H1 (cell line): ENCODE data around the gene SCG5. TPM values are rescaled to one million over a fixed set of nuclear protein-coding genes. Genes with fewer than 3 reads are reported as not detected.

Experiments
- CTCF ChIA-PET: fragments of 300-600 bp; sonication (Branson Sonifier 250); formaldehyde crosslinking; loops from one replicate; lab custom pipeline; 2021; ENCODE audit not compliant: partially characterized antibody; lab: Charles Lee
- POLR2A ChIA-PET: fragments of 300-600 bp; sonication (Branson Sonifier 250); formaldehyde crosslinking; loops from one replicate; lab custom pipeline; 2021; ENCODE audit warnings: inconsistent platforms; ENCODE audit not compliant: partially characterized antibody; lab: Charles Lee
- DNase-seq, 2 experiments: peaks; one replicate each; pipeline versions ENCODE4 v3.0.0 to v3.0.0-alpha.2; 2010 to 2022; ENCODE audit warnings: low spot score in 2 of 2, low read depth in 1 of 2, mixed read lengths in 1 of 2
- FAIRE-seq: peaks from 2 replicates; lab custom pipeline; 2011; peaks lifted over from hg19 to GRCh38; lab: Jason Lieb, UNC
- H2AFZ ChIP-seq: 2 replicates; pipeline ENCODE4 v1.8.1; 2012; ENCODE audit warnings: low read length, inconsistent platforms
- H2AK5ac ChIP-seq: 2 replicates; pipeline ENCODE4 v1.6.1; 2013; ENCODE audit warnings: low read depth, low read length
- H2BK120ac ChIP-seq: replicated peaks from 2 replicates; pipeline ENCODE3; 2013; ENCODE audit warnings: low read depth, low read length, inconsistent platforms
- H2BK12ac ChIP-seq: 2 replicates; pipeline ENCODE4 v1.6.1; 2013; ENCODE audit warnings: low read depth, low read length
- H2BK15ac ChIP-seq: 2 replicates; pipeline ENCODE4 v1.6.1; 2013; ENCODE audit warnings: low read length
- H2BK20ac ChIP-seq: 2 replicates; pipeline ENCODE4 v1.6.1; 2013; ENCODE audit warnings: low read length
- H2BK5ac ChIP-seq: 2 replicates; pipeline ENCODE4 v1.6.1; 2013; ENCODE audit warnings: low read depth, low read length
- H3K14ac ChIP-seq: 2 replicates; pipeline ENCODE4 v1.6.1; 2013; ENCODE audit warnings: inconsistent platforms; ENCODE audit not compliant: insufficient read length
- H3K18ac ChIP-seq: 2 replicates; pipeline ENCODE4 v1.6.1; 2013; ENCODE audit warnings: low read length; ENCODE audit errors: extremely low read depth
- H3K23ac ChIP-seq: 2 replicates; pipeline ENCODE4 v1.6.1; 2013; ENCODE audit warnings: inconsistent platforms; ENCODE audit not compliant: insufficient read length
- H3K23me2 ChIP-seq: 2 replicates; pipeline ENCODE4 v1.6.1; 2013; ENCODE audit warnings: low read depth, low read length
- H3K27ac ChIP-seq: 2 replicates; pipeline ENCODE4 v1.6.1; 2011; ENCODE audit warnings: low read depth, low read length, inconsistent platforms
- H3K27me3 ChIP-seq, 4 experiments: replicated peaks in 1 of 4; 1 replicate in 1 of 4; 2 replicates in 3 of 4; pipeline versions ENCODE4 v1.6.1 to v1.8.1; 2011 to 2013; ENCODE audit warnings: low read length in 3 of 4, mild to moderate bottlenecking in 3 of 4, inconsistent platforms in 2 of 4, mixed read lengths in 2 of 4, moderate library complexity in 1 of 4; ENCODE audit not compliant: control insufficient read depth in 3 of 4, insufficient read depth in 3 of 4; ENCODE audit errors: extremely low read depth in 1 of 4
- H3K36me3 ChIP-seq, 4 experiments: 2 replicates each; pipeline versions ENCODE4 v1.6.1 to v1.8.1; 2011 to 2013; ENCODE audit warnings: mild to moderate bottlenecking in 4 of 4, low read length in 3 of 4, moderate library complexity in 2 of 4, control low read depth in 1 of 4, inconsistent platforms in 1 of 4; ENCODE audit not compliant: insufficient read depth in 4 of 4, control insufficient read depth in 2 of 4
- H3K4ac ChIP-seq: replicated peaks from 2 replicates; pipeline ENCODE3; 2013; ENCODE audit warnings: low read length, low read depth, mixed read lengths, inconsistent platforms; ENCODE audit not compliant: insufficient read length
- H3K4me1 ChIP-seq, 4 experiments: replicated peaks in 1 of 4; 1 replicate in 1 of 4; 2 replicates in 3 of 4; pipeline versions ENCODE4 v1.6.1 to v1.8.1; 2011 to 2013; ENCODE audit warnings: low read length in 3 of 4, inconsistent platforms in 2 of 4, mixed read lengths in 1 of 4; ENCODE audit not compliant: insufficient read depth in 4 of 4, control insufficient read depth in 3 of 4
- H3K4me2 ChIP-seq, 2 experiments: 2 replicates each; pipeline versions ENCODE4 v1.6.1 to v1.8.1; 2011 to 2013; ENCODE audit warnings: low read depth in 2 of 2, low read length in 2 of 2, control low read depth in 1 of 2, inconsistent platforms in 1 of 2, mild to moderate bottlenecking in 1 of 2; ENCODE audit not compliant: insufficient read depth in 1 of 2
- H3K4me3 ChIP-seq, 4 experiments: fragments of 200-600, 300-600 bp in 1 of 4; sonication (generic), shearing (Covaris generic), sonication (Bioruptor Twin) in 1 of 4; 2 replicates each; pipeline versions ENCODE4 v1.5.1 to v1.8.1; 2011 to 2016; ENCODE audit warnings: low read length in 4 of 4, low read depth in 3 of 4, control low read depth in 2 of 4, inconsistent platforms in 2 of 4, mild to moderate bottlenecking in 2 of 4, mixed read lengths in 1 of 4, moderate library complexity in 1 of 4; ENCODE audit not compliant: insufficient read depth in 2 of 4; ENCODE audit errors: extremely low read depth in 1 of 4
- H3K56ac ChIP-seq: replicated peaks from 2 replicates; pipeline ENCODE3; 2013; ENCODE audit warnings: low read depth, mild to moderate bottlenecking, mixed read lengths, low read length, inconsistent platforms; ENCODE audit not compliant: insufficient read length
- H3K79me1 ChIP-seq: 2 replicates; pipeline ENCODE4 v1.6.1; 2013; ENCODE audit warnings: low read depth, low read length, control low read depth
- H3K79me2 ChIP-seq, 2 experiments: 2 replicates each; pipeline versions ENCODE4 v1.6.1 to v1.8.1; 2012 to 2013; ENCODE audit warnings: low read length in 2 of 2, mild to moderate bottlenecking in 2 of 2, inconsistent platforms in 1 of 2; ENCODE audit not compliant: insufficient read depth in 2 of 2, control insufficient read depth in 1 of 2
- H3K9ac ChIP-seq, 4 experiments: replicated peaks in 1 of 4; 1 replicate in 1 of 4; 2 replicates in 3 of 4; pipeline versions ENCODE4 v1.6.1 to v1.8.1; 2011 to 2013; ENCODE audit warnings: low read depth in 3 of 4, low read length in 3 of 4, control low read depth in 2 of 4, mild to moderate bottlenecking in 2 of 4, moderate library complexity in 2 of 4, inconsistent platforms in 1 of 4; ENCODE audit errors: extremely low read depth in 1 of 4
- H3K9me3 ChIP-seq, 2 experiments: 2 replicates each; pipeline versions ENCODE4 v1.6.1 to v1.8.1; 2012 to 2013; ENCODE audit warnings: mild to moderate bottlenecking in 2 of 2, moderate library complexity in 2 of 2, control low read depth in 1 of 2, inconsistent platforms in 1 of 2, low read depth in 1 of 2, low read length in 1 of 2, mixed read lengths in 1 of 2; ENCODE audit not compliant: insufficient read depth in 2 of 2
- H4K20me1 ChIP-seq, 2 experiments: replicated peaks in 1 of 2; 2 replicates each; pipeline versions ENCODE3 to v1.8.1; 2011 to 2013; ENCODE audit warnings: inconsistent platforms in 2 of 2, low read length in 2 of 2, mild to moderate bottlenecking in 1 of 2; ENCODE audit not compliant: insufficient read depth in 2 of 2, control insufficient read depth in 1 of 2
- H4K5ac ChIP-seq: 2 replicates; pipeline ENCODE4 v1.6.1; 2013; ENCODE audit warnings: low read length, low read depth, mixed read lengths, inconsistent platforms; ENCODE audit not compliant: insufficient read length
- H4K8ac ChIP-seq: 2 replicates; pipeline ENCODE4 v1.8.0; 2013; ENCODE audit warnings: mild to moderate bottlenecking, moderate library complexity, low read length, inconsistent platforms; ENCODE audit not compliant: insufficient read depth; ENCODE audit errors: extremely low read depth
- H4K91ac ChIP-seq: replicated peaks from 2 replicates; pipeline ENCODE3; 2013; ENCODE audit warnings: low read length, mixed read lengths, inconsistent platforms; ENCODE audit not compliant: insufficient read length
- ATF2 ChIP-seq: IDR thresholded peaks from 2 replicates; pipeline ENCODE4 v1.6.1; 2012; ENCODE audit warnings: low read length, inconsistent platforms
- EP300 ChIP-seq, 2 experiments: IDR thresholded peaks; 1 replicate in 1 of 2; 2 replicates in 1 of 2; pipeline ENCODE4 v1.6.1; 2011 to 2012; ENCODE audit warnings: low read depth in 2 of 2, low read length in 2 of 2, mild to moderate bottlenecking in 2 of 2, borderline replicate concordance in 1 of 2, inconsistent platforms in 1 of 2, moderate library complexity in 1 of 2
- KDM1A ChIP-seq: fragments of 200-600, 300-600 bp; sonication (generic); IDR thresholded peaks from 2 replicates; pipeline ENCODE4 v1.7.1; 2016; ENCODE audit warnings: mild to moderate bottlenecking, low read length, borderline replicate concordance
- POLR2A ChIP-seq, 2 experiments: IDR thresholded peaks; 1 replicate in 1 of 2; 2 replicates in 1 of 2; pipeline ENCODE4 v1.6.1; 2011; ENCODE audit warnings: low read depth in 2 of 2, low read length in 2 of 2, mild to moderate bottlenecking in 2 of 2; ENCODE audit errors: control extremely low read depth in 1 of 2
- SAP30 ChIP-seq: fragments of 300-600 bp; sonication (generic); IDR thresholded peaks from 2 replicates; pipeline ENCODE4 v1.7.1; 2012; ENCODE audit warnings: low read length, moderate library complexity, mild to moderate bottlenecking, inconsistent platforms; ENCODE audit not compliant: insufficient read depth, insufficient replicate concordance
- SP1 ChIP-seq: IDR thresholded peaks from 2 replicates; pipeline ENCODE4 v1.6.1; 2011; ENCODE audit warnings: low read depth, low read length
- SRF ChIP-seq: IDR thresholded peaks from 2 replicates; pipeline ENCODE4 v1.6.1; 2011; ENCODE audit warnings: mild to moderate bottlenecking, low read depth, low read length, moderate library complexity
- TAF7 ChIP-seq: optimal IDR thresholded peaks from 2 replicates; pipeline ENCODE3; 2011; ENCODE audit warnings: low read depth, mild to moderate bottlenecking, inconsistent platforms, low read length, moderate library complexity, borderline replicate concordance
- TBP ChIP-seq: IDR thresholded peaks from 2 replicates; pipeline ENCODE4 v1.6.1; 2011; ENCODE audit warnings: low read depth, low read length, improper control_type of control experiment
- YY1 ChIP-seq: IDR thresholded peaks from 2 replicates; pipeline ENCODE4 v1.6.1; 2011; ENCODE audit warnings: low read depth, mild to moderate bottlenecking, low read length
- WGBS, 2 experiments: shearing (Covaris generic) in 1 of 2; methylation state at CpG; one replicate each; pipeline versions ENCODE4 v1.1.6 to v1.1.7; 2013 to 2015; ENCODE audit warnings: low lambda C conversion rate in 2 of 2, mixed read lengths in 2 of 2, inconsistent platforms in 1 of 2, low coverage in 1 of 2, missing lambda C conversion rate in 1 of 2; ENCODE audit not compliant: insufficient replicate concordance in 2 of 2, insufficient coverage in 1 of 2, insufficient read length in 1 of 2; ENCODE audit errors: extremely low coverage in 1 of 2, missing lambda C conversion rate in 1 of 2; 5-methylcytosine and 5-hydroxymethylcytosine counted together
- polyA plus RNA-seq, 7 experiments: library from polyadenylated mRNA; depleted of rRNA in 3 of 7; stranded (reverse) in 5 of 7; unstranded in 2 of 7; fragments of >200 nt in 5 of 7; fragments of 200-250 nt in 2 of 7; gene quantifications; 1 replicate in 5 of 7; 2 replicates in 1 of 7; 4 replicates in 1 of 7; pipeline versions ENCODE4 v1.2.1 to v1.2.3, GENCODE V29; 2011 to 2013; ENCODE audit warnings: missing spikeins in 2 of 7, mixed read lengths in 2 of 7
- total RNA-seq: library from RNA; stranded (reverse); fragmentation: NEBNext Ultra II Directional; extraction: Animal tissue kit (Norgen Biotek cat#: 25700); gene quantifications from 2 replicates; pipeline ENCODE4 v1.2.1, GENCODE V29; 2021
- TF ChIP-seq, protein P1 (sequence below): IDR thresholded peaks from 2 replicates; pipeline ENCODE4 v1.6.1; 2011; ENCODE audit warnings: low read depth, mild to moderate bottlenecking, low read length; ENCODE audit not compliant: insufficient read depth
- TF ChIP-seq, protein P2 (sequence below): IDR thresholded peaks from 2 replicates; pipeline ENCODE4 v1.6.1; 2012; ENCODE audit warnings: inconsistent platforms

The SCG5 gene
- total and polyA plus RNA-seq, 2 of the 8 experiments (the other 6 are each of a cell fraction or from before 2014, with no cell fraction given): 18.7 to 19.9 TPM

- H3K36me3 ChIP-seq: peaks cover 13 to 67% (median 35%) of the 10 kb centered on the region in 4 experiments
- no peaks in the 10 kb centered on the region for H3K9me3 ChIP-seq
- WGBS, 2 experiments: 93% methylated on average over 3 of the region's 3 CpGs; no CpG with 5 or more reads in 1 of the 2 experiments
- H4K20me1 ChIP-seq: no peaks in the 10 kb centered on the region
- no peak overlapping the region for H4K8ac ChIP-seq
- H3K4me1 ChIP-seq: peaks cover 0 to 2% (median 0%) of the 10 kb centered on the region in 4 experiments; a peak in 2 of 7 replicates
- H3K27ac ChIP-seq: no peak overlapping the region
- H3K18ac ChIP-seq: no peak overlapping the region
- no peak overlapping the region for H2BK15ac ChIP-seq
- no peak overlapping the region for H2AFZ ChIP-seq
- H3K4ac ChIP-seq: no peak overlapping the region
- H3K9ac ChIP-seq: no peak overlapping the region
- FAIRE-seq (no peak), DNase-seq (no peak)
- no peak overlapping the region for H2AK5ac ChIP-seq
- no peaks in the 10 kb centered on the region for H3K79me1 ChIP-seq
- no peak overlapping the region for H2BK12ac ChIP-seq
- POLR2A ChIA-PET: no interaction called here
- no peaks in the 10 kb centered on the region for H3K27me3 ChIP-seq
- H3K14ac ChIP-seq: no peak overlapping the region
- H3K4me3 ChIP-seq: no peak overlapping the region
- H3K4me2 ChIP-seq: no peak overlapping the region
- no peak overlapping the region for H3K56ac ChIP-seq
- H3K79me2 ChIP-seq: no peaks in the 10 kb centered on the region
- H4K91ac ChIP-seq: no peak overlapping the region
- CTCF ChIA-PET: no interaction called here
- no peak overlapping the region for H2BK20ac ChIP-seq
- no peaks in the 10 kb centered on the region for H3K23me2 ChIP-seq
- no peak overlapping the region for H2BK120ac ChIP-seq
- no peak overlapping the region for H4K5ac ChIP-seq
- H3K23ac ChIP-seq: no peak overlapping the region
- H2BK5ac ChIP-seq: no peak overlapping the region
- no peak for TF ChIP-seq ATF2
- TF ChIP-seq YY1: no peak
- TF ChIP-seq TAF7: no peak
- TF ChIP-seq KDM1A: no peak
- no peak for TF ChIP-seq SAP30
- TF ChIP-seq, protein P1, sequence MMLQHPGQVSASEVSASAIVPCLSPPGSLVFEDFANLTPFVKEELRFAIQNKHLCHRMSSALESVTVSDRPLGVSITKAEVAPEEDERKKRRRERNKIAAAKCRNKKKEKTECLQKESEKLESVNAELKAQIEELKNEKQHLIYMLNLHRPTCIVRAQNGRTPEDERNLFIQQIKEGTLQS: no peak
- TF ChIP-seq SRF: no peak
- no peak for TF ChIP-seq SP1
- no peak for TF ChIP-seq POLR2A (IDR thresholded peaks at IDR 0.05; ENCODE audit: control extremely low read depth in 1 of 2, low read depth in 2 of 2, low read length in 2 of 2)
- TF ChIP-seq TBP: no peak
- TF ChIP-seq EP300 (IDR thresholded peaks at IDR 0.05; ENCODE audit: borderline replicate concordance in 1 of 2, low read depth in 2 of 2, low read length in 2 of 2): no peak
- TF ChIP-seq, protein P2, sequence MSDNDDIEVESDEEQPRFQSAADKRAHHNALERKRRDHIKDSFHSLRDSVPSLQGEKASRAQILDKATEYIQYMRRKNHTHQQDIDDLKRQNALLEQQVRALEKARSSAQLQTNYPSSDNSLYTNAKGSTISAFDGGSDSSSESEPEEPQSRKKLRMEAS: no peak
These were observed 5.1 kb upstream of the SCG5 start for GRCh38 chr15:32636410-32636809.
